Activated CD4-positive, alpha-beta T cell treated with anti-CD3 and anti-CD28 coated beads, Interleukin-2, Interleukin-6, amounts not matched to agents 100 ng/mL and 50 ng/mL, durations not matched to agents 16 hours and 8 hours (primary cell): ENCODE data around the gene SSR4.
"Not testable (repeated sequence)": the region's sequence is repeated elsewhere in the genome, so short reads cannot be mapped to it uniquely, and the experiment has no call there.

Experiments
- DNase-seq: peaks from one replicate; pipeline ENCODE4 v3.0.0-alpha.2; 2020

SSR4 gene

DNA sequence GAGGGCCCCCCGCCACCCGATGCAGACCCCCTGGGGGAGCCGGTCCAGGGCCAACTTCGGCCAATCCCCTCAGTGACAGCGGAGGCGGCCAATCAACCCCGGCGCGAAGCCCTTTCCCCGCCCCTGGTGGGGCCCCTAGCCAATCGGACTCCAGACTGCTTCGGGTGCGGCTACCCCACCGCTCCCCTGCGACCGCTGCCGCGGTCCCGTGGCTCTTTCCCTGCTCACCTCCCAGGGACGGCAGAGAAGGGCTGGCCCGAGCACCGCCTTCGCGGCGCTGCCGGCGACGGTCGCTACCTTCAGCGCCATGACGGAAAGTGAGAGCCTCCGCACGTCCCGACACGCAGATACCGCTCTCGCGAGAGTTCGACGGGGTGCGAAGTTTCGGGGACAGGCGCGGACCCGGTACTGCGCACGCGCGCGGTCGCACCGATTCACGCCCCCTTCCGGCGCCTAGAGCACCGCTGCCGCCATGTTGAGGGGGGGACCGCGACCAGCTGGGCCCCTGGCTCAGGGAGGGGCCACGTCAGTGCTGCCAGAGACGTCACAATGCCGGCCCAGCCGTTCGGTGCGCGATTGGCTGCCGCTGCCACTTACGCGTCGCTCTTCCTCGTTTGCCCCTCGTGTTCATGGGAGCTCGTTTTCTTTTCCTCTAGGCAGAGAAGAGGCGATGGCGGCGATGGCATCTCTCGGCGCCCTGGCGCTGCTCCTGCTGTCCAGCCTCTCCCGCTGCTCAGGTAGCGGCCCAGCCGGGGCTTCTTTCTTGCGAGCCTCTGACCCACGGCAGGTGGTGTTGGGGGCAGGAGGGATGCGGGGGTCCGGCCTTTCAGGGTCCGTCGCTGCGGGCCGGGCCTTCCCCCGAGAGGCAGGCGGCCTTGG is at the start of gene SSR4, which contains the start of gene IDH3G:
TSS of gene SSR4 (plus strand) at position 651 of the 879 bp plus-strand sequence. CDS start at position 671, 20 bp downstream.
TSS of gene IDH3G (minus strand) at position 358 of the 879 bp plus-strand sequence. CDS start at position 309, 49 bp downstream.
- DNase-seq = peak; percentile 94

DNA sequence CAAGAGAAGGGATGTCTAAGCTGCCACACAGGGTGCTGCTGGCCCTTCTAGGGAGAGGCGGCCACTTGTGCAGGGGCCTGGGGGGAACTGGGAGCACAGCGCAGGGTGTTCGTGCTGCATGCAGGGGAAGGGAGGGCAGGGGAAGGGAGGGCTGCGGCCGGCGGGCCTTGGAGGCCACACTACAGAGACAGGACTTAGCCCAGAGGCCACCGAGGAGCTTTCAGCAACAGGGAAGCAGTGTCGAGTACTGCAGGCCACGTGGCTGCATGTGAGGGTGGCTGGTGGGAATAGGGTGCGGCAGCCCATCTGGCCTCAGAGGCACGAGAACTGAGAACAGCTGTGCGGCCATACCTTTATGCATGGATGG is 49.4 kb upstream of the SSR4 start:
- not testable (repeated sequence) for DNase-seq

DNA sequence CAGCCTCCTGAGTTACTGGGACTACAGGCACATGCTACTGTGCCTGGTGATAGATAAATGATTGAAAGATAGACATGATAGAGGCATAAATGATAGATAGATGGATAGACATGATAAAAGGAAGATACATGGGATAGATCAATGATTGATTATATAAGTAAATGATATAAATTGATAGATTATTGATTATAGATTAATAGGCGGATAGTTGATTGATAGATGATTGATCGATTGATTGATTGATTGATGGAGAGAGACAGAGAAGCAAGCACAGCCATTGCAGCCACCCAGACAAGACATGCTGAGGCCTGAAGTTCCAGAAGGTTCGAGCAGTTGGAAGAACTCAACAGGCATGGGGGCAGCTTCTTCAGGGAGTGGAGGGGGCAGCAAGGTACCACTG is 48.1 kb upstream of the SSR4 start:
- no peak for DNase-seq

DNA sequence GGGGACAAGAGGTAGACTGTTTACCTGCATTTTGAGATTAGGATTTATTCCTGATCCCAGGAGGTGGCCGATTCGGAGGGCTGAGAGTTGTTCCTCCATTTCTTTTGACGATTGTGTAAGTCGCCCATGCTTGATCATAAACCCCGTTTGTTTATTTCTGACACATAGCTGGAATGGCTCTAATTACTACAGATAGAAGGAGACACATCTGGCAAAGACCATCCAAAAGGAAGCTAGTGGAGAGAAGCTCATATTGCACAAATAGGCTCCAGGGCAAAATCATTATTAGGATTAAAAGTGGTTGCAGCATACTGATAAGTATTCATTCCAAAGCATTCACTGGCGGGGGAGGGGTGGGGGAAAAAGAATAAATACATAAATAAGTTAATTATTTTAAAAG is 47.5 kb upstream of the SSR4 start:
- not testable (repeated sequence) for DNase-seq

DNA sequence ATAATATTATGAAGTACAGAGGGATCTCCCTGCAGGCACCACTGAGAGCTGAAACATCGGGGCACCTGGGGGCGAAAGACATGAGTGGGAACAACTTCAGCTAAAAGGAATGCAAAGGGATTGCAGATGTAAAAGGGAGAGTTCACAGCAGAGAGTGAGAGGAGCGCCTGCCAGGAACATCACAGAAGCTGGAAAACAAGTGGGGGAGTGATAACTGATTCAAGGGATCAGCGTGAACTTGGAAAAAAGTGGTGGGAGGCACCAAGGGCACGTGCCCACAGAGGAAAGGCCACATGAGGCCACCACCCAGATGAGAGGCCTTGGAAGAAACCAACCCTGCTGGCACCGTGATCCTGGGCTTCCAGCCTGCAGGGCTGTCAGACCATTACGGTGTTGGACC is 45.5 kb upstream of the SSR4 start:
- not testable (repeated sequence) for DNase-seq

DNA sequence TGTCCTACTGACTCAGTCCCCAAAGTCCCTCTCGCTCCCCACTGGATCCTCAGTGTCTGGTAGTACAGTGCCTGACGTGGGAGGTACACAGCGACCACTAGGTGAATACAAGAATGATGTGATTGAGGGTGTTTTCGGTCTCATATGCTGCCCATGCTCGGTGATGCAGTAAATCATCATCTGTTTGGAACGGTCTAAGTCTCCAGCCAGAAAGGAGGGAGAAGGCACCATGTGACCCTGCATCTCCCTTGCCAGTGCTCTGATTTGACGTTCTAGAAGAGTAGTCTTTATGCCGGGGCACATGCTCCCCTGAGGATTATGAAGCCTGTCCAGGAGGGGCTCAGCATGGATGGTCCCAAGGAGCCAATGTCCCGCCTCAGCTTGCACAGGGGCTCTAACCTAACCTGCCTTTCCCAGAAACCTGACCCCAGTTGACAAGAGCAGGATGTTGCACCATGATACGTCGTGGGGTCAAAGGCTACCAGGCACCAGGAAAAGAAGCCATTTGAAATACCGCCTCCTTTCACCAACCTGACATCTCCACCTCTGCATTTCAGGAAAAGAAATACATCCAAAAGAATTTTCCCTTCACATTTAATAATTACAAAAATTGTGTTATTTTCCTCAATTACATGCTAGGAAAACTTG is 44.2 kb upstream of the SSR4 start:
- no peak for DNase-seq

DNA sequence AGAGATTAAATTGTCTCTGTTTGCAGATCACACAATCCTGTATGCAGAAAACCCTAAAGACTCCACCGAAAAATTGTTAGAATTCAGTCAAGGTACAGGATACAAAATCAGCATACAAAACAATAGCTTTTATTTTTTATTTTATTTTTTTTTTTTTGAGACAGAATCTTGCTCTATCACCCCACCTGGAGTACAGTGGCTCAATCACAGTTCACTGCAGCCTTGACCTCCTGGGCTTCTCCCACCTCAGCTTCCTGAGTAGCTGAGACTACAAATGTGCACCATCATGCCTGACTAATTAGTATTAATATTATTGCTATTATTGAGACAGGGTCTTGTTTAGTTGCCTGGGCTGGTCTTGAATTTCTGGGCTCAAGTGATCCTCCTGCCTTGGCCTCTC is 39.3 kb upstream of the SSR4 start:
- no peak for DNase-seq

DNA sequence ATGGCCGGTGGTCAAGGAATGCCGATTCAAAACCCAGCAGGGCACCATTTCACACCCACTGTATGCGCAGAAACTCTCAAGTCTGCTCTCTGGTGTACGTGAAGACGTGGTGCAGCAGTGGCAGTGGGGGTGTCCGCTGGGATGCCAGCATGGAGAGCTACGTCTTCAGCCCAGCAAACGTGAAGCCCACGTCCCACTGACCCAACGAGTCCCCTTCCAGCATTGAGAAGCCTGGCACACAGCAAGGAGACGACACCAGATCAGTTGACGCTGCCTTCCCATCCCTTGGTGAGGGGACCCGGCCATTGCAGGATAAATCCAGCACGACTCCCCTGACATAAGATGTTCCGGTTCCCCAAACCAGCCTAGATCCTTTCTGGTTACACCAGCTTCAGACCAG is 32.6 kb upstream of the SSR4 start:
- DNase-seq = no peak

DNA sequence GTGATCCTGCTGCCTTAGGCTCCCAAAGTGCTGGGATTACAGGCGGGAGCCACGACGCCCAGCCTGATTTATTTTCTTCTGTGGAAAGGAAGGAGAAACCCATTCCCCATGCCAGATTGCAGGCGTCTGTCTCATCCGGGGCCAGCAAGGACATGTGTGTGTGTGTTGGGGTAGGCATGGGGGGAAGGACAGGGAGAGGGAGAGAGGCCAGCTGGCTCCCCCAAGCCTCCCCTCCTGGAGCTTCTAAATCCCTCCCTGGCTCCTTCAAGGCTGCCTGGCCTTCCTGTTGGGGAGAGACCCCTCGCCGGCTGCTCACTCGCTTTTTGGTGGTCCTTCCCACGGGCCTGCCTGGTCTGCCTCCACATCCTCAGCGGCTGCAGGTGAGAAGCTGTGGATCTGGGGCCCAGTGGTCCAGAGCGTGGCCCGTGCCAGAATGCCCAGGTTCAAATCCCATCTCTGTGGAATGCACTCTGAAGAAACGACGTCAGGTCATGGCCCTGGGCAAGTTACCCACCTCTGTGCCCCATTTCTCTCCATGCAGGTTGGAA is 31.8 kb upstream of the SSR4 start:
- no peak for DNase-seq

DNA sequence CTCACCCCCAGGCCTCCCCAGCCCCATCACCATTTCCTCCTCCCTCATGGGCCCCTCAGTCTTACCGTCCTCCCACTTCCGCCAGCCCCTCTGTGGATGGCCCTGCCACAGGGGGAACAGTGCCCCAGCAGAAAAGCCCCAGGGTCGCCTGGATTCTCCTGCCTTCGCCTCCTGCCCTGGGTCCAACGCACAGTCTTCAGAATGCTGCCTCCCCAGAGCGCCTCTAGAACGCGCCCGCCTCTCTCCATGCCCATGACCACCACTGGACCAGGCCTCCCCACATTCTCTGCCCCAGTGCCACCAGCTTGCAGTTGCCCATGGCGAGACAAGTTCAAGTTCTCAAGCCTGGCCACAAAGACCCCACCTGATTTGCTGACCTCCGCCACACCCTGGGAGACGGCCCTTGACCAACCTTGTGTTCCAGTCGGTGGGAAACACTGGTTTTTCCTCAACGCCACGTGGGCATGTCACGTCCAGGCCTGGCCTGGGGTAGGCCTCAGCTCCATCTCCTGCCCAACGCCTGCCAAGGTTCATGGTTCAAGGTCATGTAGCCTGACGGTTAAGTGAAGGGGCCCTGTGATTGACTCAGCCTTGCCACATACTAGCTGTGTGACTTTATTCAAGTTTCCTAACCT is 31.1 kb upstream of the SSR4 start:
- no peak for DNase-seq

DNA sequence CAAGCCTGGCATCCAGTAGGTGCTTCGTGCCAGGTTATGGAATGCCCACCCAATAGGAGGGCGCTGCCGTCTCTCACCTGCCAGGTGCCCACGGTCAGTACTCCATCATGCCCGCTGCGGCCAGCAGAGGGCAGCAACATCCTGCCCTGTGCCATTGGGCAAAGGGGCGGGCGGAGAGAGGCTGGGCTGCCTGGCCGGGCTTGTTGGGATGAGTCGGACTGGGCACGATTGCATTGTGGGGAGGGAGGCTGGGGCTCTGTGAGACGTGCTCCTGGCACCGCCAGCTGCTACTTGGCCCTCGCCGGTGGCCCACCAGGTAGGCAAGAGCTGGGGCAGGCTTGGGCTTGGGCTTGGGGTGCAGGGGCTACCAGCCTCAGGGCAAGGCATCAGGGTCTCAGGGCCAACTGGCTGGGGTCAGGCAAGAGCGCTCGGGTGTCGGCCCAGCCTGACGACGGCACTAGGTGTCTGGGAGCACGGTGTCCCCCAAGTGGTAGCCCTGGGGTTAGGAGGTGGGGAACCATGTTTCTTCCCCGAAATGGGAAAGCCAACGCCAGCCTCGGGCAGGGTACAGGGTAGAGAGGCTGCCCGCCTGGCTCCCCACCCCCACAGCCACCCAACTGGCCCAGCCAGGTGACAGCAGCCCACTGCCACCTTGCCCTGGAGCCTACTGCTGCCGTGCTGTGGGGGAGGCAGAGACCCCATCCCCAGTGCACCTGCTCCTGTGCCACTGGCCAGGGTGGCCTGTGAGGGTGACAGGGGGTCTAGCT is 30.3 kb upstream of the SSR4 start, which contains the start of gene PLXNB3:
TSS of gene PLXNB3 (plus strand) at position 261 of the 767 bp plus-strand sequence. CDS start 1,287 bp downstream, outside the sequence.
- DNase-seq = peak; percentile 87

DNA sequence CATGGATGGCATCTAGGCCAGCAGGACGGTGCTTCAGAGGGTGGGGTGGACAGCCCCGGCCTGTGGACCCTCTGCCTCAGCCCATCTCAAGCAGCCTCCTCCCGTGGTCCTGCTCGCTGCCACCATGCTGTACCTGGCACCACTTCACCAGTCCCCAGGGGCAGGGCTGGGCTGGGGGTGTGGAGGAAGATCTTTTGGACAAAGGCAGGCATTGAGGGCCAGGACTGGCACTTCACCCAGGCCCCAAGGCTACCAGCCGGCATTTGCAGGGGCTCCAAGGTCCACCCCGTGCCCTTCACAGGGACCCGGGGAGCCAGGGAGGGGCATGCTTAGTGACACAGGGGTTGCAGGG is 29.7 kb upstream of the SSR4 start:
- no peak for DNase-seq

DNA sequence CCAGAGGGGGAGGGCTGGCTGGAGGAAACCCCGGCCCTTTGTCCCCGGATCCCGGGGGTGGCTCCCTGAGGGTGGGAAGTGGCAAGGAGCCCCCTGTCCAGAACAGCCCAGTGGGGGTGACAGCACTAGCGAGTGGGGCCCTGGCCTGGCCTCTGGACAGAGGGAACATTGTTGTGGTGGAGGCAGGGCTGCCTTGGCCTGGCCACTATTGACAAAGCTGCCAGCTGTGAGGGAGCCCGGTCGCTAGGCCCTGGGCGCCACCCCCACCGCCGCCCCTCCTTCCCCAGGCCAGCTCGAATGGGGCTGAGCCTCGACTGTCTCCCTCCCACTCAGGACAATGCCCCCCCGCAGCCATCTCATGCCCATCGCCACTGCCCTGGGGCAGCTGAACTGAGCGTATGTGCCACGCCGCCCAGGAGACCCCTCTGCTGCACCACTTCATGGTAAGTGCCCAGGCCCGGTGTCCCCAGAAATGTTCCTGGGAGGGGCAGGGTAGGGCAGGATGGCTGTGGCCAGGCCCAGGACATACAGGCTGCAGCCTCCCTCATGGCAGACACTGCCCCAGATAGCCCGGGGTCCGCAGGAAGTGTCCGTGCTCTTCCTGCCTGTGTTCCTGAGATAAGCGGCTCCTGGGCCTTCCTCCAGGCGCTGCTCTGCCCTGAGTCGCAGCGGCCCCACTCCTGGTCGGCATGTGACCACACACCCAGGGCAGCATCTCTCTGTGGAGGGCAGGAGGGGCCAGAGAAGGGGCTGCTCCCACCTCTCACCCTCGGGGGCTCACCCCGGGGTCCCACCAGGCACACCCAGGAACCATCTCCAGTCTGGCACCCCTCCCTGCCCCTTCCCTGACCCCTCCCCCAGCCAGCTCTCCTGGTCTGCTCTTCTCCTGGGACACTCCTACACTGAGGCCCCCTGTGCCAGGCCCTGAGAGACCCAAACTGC is 29.1 kb upstream of the SSR4 start:
- DNase-seq = no peak

DNA sequence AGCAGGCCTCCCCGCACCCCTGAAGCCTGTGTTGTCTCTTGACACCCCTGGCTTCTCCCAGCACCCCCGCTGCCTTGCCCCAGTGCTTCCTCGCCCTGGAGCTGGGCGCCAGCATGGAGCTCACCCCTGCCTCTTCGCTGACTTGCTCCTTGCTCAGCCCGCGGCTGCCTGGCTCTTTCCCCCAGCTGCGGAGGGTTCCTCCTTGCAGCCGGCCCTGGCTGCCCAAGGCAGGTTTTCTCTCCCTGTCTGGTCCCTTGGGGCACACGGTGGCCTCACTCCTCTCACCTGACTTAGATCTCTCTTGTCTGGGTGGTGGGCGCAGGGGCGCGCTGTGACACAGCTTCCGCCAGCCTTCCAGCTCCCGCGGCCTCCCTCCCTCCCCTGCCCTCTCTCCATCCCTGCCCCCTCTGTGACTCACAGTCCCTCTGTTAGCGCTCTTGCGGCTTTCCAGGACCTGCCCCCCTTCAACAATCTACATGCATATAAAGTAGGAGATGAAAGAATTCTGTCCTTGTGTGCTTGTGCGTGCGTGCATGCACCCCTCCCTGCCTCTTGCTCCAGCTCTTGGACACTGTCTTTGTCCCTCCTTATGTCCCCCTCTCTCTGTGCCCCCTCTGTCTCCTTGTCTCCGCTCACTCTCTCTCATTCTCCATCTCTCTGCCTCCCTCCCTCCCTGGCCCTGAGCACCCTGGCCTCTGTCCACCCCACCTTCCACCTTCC is 28.2 kb upstream of the SSR4 start:
- DNase-seq = no peak

DNA sequence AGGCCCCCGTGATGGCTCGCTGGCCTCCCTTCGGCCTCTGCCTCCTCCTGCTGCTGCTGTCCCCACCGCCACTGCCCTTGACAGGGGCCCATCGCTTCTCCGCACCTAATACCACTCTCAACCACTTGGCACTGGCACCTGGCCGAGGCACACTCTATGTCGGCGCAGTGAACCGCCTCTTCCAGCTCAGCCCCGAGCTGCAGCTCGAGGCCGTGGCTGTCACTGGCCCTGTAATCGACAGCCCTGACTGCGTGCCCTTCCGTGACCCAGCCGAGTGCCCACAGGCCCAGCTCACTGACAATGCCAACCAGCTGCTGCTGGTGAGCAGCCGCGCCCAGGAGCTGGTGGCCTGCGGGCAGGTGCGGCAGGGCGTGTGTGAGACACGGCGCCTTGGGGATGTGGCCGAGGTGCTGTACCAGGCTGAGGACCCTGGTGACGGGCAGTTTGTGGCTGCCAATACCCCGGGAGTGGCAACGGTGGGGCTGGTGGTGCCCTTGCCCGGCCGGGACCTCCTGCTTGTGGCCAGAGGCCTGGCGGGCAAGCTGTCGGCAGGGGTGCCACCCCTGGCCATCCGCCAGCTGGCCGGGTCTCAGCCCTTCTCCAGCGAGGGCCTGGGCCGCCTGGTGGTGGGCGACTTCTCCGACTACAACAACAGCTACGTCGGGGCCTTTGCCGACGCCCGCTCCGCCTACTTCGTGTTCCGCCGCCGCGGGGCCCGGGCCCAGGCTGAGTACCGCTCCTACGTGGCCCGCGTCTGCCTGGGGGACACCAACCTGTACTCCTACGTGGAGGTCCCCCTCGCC is 27.4 kb upstream of the SSR4 start:
- no peak for DNase-seq

DNA sequence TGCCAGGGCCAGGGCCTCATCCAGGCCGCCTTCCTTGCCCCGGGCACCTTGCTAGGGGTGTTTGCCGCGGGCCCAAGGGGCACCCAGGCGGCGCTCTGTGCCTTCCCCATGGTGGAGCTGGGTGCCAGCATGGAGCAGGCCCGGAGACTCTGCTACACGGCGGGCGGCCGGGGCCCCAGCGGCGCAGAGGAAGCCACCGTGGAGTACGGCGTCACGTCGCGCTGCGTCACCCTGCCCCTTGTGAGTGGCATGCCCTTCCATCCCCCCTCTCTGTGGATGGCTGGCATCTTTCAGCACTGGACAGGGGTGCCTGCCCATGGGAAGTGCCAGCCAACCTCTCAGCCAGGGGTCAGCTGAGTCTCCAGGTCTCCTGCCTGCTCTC is 26.8 kb upstream of the SSR4 start:
- DNase-seq = no peak

DNA sequence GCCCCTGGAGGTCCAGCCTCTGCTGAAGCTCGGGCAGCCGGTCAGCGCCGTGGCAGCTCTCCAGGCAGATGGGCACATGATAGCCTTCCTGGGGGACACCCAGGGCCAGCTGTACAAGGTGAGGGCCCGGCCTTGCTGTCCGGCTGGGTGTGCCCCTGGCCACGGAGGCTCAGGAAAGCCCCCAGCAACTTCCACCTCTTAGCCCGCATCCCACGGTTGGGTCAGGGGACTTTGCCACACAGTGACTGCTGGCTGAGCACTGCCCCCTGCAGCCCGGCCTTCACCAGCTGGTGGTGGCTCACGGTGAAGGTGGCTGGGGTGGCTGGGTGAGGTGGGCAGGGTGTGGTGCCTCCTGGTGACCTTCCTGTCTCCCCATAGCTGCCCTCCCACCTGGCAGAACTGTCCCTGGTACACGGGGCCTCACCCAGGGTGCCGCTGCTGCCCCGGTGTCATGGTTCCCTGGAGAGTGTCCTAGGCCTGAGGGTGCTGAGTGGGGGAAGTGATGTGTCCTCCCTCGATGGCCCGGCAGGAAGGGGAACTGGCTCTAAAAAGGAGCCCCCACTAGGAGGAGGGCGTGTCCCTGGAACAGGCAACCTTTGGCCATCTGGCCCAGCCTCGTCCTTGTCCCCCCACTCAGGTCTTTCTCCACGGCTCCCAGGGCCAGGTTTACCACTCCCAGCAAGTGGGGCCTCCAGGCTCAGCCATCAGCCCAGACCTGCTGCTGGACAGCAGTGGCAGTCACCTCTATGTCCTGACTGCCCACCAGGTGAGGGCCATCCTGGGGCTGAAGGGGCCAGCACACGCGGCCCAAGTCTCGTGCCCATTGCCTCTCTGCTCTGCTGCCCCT is 25.9 kb upstream of the SSR4 start:
- DNase-seq = no peak

DNA sequence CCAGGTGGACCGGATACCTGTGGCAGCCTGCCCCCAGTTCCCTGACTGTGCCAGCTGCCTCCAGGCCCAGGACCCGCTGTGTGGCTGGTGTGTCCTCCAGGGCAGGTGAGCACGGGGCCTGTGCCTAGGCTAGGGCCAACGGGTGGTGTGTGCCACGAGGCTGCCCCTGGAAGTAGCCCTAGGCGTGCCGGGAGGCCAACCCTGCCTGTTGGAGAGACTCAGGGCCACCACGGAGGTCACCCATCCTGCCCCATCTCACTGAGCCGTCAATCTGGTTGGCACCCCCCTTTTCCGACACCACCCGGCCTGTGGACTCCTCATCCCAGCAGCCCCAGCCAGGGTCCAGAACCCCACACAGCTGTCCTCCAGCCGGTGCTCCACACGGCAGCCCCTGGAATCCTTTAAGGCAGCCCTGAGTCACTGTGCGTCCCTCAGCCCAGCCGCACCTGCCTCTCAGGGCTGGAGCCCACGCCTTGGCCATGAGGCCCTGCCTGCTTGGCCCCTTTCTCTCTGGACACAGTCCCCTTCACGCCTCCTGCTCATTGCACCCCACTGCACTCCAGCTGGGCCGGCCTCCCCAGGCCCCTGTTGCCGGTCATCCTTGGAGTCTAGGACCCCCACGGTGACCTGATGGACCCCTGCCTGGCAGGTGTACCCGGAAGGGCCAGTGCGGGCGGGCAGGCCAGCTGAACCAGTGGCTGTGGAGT is 25.2 kb upstream of the SSR4 start:
- DNase-seq = no peak
